A549 treated with RU486 at 1 μM for 4 hours (cell line): ENCODE measurements around the gene CCDC43. TPM values are rescaled to one million over a fixed set of nuclear protein-coding genes. Genes with fewer than 3 reads are reported as not detected.

Experiments
- total RNA-seq: library from RNA; stranded (reverse); fragments of 200-300 nt; extraction: Qiagen RNA extraction; gene quantifications from 5 replicates; pipeline ENCODE4 v1.2.3, GENCODE V29; 2022; ENCODE audit warnings: low read depth

Gene CCDC43
- 21.6 to 42.5 TPM (median 31.2 TPM) in 5 replicates for total RNA-seq

DNA sequence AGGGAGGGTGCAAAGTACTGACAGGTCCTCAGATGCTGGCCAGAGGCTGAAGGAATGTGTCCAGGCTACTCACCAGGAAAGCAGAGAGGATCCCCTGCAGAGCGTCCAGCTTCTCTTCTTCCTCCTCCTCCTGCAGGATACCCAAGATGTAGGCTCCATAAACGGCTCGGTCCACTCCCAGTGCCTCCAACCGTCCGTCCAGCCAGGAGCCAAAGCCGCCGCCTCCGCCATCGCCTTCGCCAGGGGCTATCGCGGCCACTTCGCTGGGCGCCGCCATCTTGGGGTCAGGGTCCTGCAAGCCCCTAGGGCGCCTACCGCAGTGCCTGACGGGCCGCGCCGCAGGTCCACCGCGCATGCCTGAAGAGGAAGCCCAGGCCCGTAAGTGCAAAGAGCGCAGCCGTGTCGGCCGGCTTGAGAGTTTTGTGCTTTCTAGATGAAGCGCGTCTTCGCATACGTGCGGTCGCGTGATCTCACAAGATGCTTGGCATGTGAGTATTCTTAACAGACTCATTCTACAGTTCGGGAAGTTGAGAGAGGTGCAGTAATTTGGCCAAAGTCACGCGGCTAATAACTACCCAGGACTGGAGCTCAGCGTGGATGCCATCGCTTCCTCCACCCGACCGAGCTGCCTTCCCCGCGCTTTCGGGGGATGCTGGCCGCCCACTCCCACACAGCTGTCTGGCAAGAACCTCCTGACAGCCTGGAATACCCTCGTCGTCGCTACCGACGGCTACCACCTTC is at the start of gene CCDC43:
Gene CCDC43, minus strand, starts transcription at position 300 of the 741 bp plus-strand sequence. Its CDS starts 23 bp downstream, at position 277.

DNA sequence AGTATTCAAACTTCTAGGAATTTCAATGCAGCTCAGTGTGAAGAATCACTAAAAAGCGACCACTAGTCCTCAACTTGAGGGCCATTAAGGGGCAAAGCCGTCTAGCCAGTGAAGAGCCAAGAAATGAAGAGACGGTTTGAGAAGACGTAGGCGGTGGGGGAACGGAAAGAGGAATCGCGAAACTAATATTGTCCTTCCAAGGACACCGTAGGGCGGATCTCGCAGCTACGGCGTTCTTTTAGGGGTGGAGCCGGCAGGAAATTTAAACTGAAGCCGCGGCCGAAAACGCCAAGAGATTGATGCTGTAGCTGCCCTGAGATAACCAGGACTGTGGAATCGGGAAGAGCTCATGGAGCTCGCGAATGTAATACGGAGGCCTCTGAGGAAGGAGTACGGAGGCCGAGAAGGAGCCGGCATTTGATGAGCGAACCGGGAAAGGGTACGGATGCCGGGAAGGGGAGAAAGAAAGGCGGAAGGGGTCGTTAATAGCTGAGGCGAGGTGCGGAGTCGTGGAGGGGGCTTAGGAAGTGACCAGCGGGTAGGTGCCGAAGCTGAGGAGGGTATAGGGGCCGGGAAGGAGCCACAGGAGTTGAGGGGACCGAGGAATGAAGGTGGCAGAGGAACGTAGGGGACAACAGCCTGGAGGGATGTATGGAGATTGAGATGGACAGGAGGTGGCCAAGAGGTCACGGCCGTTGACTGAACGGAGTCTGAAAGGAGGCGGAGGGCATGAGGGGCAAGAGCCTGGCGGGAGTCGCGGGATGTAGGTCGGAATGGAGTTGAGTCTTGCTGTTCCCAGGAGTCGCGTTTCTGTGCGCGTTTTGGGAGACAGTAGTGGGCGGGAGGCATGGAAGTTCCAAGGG is 19.1 kb upstream of the CCDC43 start, which contains the start of gene DBF4B:
Gene DBF4B, plus strand, starts transcription at position 265 of the 863 bp plus-strand sequence. Its CDS starts 156 bp downstream, at position 421.

GRCh38 chr17:44655983-44656710 is 33.4 kb downstream of the CCDC43 start, which contains the start of gene MEIOC:
Gene MEIOC (plus strand): TSS chr17:44656468. CDS start chr17:44656614, 146 bp downstream.

Other genes starting within 250 kb of the CCDC43 start
- gene GPATCH8, start 186.4 kb downstream of the CCDC43 start, total RNA-seq, result 16.7 to 23.4 TPM (median 22.4 TPM) in 5 replicates
- gene FZD2, start 132.3 kb downstream of the CCDC43 start, total RNA-seq, result 27.7 to 45.7 TPM (median 39.2 TPM) in 5 replicates
- gene MEIOC, start 33.3 kb downstream of the CCDC43 start, total RNA-seq, result 1.3 to 3.3 TPM (median 2.5 TPM) in 5 replicates
- 24.8 to 31.7 TPM (median 29.4 TPM) in 5 replicates for gene DBF4B, start 18.9 kb upstream of the CCDC43 start, total RNA-seq
- gene ADAM11, start 69.2 kb upstream of the CCDC43 start, total RNA-seq, result 1.9 to 2.5 TPM (median 2.2 TPM) in 5 replicates
- gene GJC1, start 140.5 kb upstream of the CCDC43 start, total RNA-seq, result 31.8 to 39.3 TPM (median 36.7 TPM) in 5 replicates
- not detected in 5 replicates for gene HIGD1B, start 158.1 kb upstream of the CCDC43 start, total RNA-seq
- gene EFTUD2, start 209.7 kb upstream of the CCDC43 start, total RNA-seq, result 140 to 187 TPM (median 159 TPM) in 5 replicates
- gene GFAP, start 225.7 kb upstream of the CCDC43 start, total RNA-seq, result 0.29 to 1.3 TPM (median 0.61 TPM) in 5 replicates